GM12892 (cell line): ENCODE data around the gene KLHL40.

ENCODE experiments used
- POLR2A ChIP-seq: IDR thresholded peaks from 2 replicates; pipeline ENCODE4 v1.6.1; 2011; ENCODE audit warnings: low read depth, low read length, control low read depth
- POLR2AphosphoS5 ChIP-seq: IDR thresholded peaks from 2 replicates; pipeline ENCODE4 v1.6.1; 2011; ENCODE audit warnings: low read depth, low read length, control low read depth

DNA sequence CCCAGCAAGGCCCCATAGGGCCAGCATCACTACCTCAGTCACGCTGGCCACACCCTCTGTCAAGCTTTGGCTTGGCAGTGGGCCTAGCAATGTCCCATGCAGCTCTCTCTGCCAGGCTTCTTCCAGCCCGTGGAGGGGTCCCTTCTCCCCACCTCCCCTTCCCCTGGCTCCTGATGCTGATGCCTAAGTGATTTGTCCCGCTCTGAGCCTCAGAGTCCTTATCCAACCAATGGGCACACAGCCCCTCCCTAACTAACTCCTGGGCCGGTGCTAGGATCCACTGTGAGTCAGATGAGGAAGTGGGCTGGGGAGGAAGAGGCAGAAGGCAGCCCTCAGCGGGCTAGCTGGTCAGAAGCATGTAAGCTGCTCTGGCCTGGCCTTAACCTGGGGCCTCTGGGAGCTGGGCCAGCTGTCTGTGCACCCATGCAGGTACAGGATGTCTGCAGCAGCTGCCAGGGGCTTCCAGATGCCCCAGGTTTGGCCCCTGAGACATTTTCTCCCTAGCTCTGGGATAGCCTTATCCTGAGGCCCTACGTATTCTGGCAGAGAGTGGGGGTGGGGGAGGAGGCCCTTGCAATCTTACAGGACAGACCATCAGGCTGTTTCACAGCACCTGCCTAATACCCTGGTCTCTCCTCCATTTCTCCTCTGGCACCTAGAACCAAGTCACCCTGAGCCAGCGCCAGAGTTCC is 32.6 kb upstream of the KLHL40 start:
- TF ChIP-seq POLR2A (no peak; the same call in 1 of the 2 replicates), POLR2AphosphoS5 (no peak)
